ENCODE results near the gene BANK1.

BANK1 gene

GRCh38 chr4:102037566-102037965 is 247.0 kb downstream of the BANK1 start:
- no peak for DNase-seq

GRCh38 chr4:102042871-102043802 is 252.6 kb downstream of the BANK1 start:
- no peak for DNase-seq

DNA sequence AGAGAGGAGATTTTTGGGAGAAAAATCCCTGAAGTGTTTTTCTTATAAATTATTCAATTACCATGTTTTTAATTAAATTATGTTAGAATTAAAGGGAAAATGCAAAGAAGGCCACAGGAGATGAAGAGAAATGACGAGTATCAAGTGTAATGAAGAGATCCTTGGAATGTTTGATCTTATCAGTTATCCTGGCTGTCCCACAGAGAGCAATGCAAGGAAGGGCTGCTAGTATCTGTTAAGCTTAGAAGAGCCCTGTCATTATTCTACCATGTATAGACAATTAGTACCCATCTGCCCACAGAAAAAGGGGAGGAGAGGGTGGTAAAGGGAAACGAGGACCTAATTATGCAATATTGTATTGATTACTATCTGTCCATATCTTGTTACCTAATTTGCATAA is 257.1 kb downstream of the BANK1 start:
- DNase-seq = no peak

GRCh38 chr4:102055805-102056204 is 265.3 kb downstream of the BANK1 start:
- no peak for DNase-seq

DNA sequence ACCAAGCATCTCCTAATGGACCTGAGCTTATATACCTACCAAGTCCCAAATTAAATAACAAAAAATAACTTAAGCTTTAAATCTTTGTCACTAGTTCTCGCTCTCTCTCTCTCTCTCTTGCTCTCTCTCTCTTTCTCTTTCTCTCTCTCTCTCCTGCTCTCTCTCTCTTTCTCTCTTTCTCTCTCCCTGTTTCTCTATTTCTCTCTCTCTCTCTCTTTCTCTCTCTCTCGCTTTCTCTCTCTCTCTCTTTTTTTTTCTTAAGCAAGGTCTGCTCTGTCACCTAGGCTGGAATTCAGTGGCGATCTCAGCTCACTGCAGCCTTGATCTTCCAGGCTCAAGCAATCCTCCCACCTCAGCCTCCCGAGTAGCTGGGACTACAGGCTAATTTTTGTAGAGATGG is 266.6 kb downstream of the BANK1 start:
- no peak for DNase-seq

DNA sequence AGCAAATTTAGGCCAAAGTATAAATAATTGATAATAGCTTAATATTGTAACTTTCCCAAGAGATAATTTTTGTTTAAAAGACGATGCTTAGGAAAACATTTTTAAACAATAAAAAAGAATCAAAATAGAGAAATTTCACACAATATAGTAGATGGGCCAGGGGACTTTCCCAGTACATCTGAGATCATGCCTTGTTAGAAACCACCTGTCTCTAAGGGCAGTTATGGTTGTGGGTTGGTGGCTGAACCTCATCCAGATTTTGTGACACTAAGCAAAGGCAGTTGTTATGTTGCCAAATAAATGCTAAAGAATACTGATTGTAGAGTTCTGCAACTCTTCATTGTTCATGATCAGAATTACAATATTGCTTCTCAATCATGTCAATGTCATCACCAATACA is 270.6 kb downstream of the BANK1 start:
- DNase-seq = no peak

- no peak for DNase-seq
Observed at GRCh38 chr4:102064747-102065442, 274.4 kb downstream of the BANK1 start.

GRCh38 chr4:102076622-102077021 is 286.1 kb downstream of the BANK1 start:
- DNase-seq = no peak

- no peak for DNase-seq
Observed at GRCh38 chr4:102080184-102080583, 289.7 kb downstream of the BANK1 start.

DNA sequence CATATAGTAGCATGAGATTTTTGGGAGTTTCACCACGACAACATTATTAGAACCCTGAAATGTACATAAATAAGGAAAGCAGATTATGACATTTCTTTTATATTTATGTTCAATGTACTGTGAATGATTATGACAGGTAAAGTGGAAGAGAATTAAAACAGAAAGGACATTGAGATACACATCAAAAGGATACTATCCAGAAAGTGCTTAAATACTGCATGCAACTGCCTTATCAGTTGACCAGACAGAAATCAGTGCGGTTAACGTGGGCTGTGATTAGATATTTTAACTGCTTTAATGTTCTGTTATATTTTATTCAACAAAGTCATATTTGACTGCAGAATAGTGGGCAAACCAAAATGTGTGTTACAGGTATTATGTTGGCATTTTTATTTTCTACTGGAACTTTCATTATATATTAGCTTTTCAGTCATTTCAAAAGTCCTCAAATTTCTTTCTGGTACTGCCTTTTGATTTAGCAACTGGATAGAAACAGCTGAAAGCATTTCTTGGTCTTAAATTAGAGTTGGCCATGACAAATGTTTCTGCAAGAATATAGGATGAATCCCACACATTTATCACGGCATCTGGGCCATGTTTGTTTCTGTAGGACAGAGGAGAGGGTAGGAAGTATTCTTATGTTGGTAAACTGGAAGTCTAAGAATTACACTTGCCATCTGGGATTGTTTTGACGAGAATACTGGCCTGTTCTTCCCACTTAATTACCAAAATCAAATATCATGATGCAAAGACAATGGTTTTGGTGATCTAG is 299.5 kb downstream of the BANK1 start:
- DNase-seq = no peak

DNA sequence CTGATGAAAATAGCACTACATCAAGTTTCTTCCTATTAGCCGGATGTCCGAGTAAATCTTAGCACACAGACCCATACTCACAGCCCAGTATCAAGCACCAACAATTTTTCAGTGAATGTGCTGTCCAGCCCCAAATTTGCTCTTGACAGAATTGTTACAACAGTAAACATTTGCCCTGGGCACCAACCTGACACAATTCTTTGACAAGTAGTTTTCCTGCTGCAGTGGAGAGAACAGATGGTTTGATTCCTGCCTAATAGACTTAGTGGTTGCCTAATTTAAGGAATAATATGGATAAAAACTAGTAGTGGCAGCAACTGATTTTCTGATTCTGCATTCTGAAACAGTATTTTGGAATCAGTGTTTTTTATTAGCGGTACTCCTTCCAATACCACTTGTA is 301.1 kb downstream of the BANK1 start:
- no peak for DNase-seq

DNA sequence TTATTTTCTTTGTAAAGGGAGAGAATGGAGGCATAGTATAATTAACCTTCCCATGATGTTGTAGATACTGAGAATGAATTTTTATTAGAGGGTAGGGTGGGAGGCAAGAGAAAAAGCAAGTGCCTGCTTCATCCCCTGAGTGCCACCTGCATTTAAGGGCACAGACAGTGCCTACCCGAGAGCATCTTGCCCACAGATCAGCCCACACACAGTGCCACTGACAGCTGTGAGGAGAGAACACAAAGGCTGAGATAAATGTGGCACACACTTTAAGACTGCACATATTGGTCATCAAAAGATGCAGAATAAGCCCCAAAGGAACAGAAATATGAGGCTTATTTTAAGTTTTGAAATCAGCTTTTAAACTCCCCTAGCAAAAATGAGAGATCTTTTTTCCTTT is 304.0 kb downstream of the BANK1 start:
- no peak for DNase-seq

GRCh38 chr4:102103368-102103767 is 312.8 kb downstream of the BANK1 start:
- DNase-seq = no peak

- DNase-seq = no peak
Observed at GRCh38 chr4:102104278-102104677, 313.7 kb downstream of the BANK1 start.

GRCh38 chr4:102105983-102106382 is 315.5 kb downstream of the BANK1 start:
- DNase-seq = no peak

DNA sequence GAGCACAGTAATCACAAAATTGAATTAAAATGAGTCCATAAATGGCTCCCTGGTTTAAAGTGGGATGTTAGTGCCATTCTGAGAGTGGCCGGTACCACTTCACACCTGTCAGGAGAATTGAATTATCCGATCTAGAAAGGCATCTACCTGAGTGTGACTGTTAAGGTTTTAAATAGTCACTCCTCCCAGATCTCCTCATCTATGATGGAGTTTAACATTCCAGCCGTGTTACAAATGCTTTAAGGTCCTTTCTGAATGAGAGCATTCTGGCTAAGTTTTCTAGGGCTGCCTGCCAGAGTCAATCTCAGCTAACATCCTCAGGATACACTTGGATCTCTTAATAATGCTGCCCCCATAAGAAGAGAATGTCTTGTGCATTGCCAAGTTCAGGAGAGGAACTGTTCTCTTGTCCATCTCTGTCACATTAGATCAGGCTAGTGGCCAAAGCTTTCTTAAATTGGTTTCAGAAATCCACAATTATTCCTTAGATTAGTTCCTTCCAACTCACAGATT is 323.6 kb downstream of the BANK1 start:
- no peak for DNase-seq

GRCh38 chr4:102116121-102116520 is 325.6 kb downstream of the BANK1 start:
- DNase-seq = no peak

DNA sequence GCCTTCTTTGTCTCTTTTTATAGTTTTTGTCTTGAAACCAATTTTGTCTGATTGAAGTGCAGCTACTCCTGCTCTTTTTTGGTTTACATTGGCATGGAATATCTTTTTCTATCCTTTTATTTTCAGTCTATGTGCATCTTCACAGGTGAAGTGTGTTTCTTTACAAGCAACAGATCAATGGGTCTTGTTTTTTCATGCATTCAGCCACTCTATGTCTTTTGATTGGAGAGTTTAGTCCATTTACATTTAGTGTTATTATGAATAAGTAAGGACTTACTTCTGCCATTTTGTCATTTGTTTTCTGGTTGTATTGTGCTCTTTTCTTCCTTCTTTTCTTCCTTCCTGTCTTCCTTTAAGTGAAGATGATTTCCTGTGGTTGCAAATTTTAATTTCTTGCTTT is 330.3 kb downstream of the BANK1 start:
- DNase-seq = no peak
